NCI-H1436 (cell line): Measurements from ENCODE around the gene GCHFR.

ENCODE experiments used
- DNase-seq: peaks from one replicate; lab custom pipeline; 2025; lab: John Stamatoyannopoulos, UW

GCHFR gene

GRCh38 chr15:40808861-40809450 lies 45.1 kb downstream of the GCHFR start:
- no peak for DNase-seq

GRCh38 chr15:40812721-40813425 lies 49.0 kb downstream of the GCHFR start:
- DNase-seq = no peak

- no peak for DNase-seq
Measured at GRCh38 chr15:40815042-40815698, 51.3 kb downstream of the GCHFR start.
